ENCODE data around the gene ABHD16B. TPM values are rescaled to one million over a fixed set of nuclear protein-coding genes. Genes with fewer than 3 reads are reported as not detected.

The ABHD16B gene
- total and polyA plus RNA-seq, 2 donors (not counting 3 experiments of a cell fraction or from before 2014, with no cell fraction given), result not detected

GRCh38 chr20:63819224-63819921, 41.9 kb upstream of the ABHD16B start:
- Histone ChIP-seq H4K20me1 (replicated peaks; ENCODE audit: control insufficient read depth, extremely low read depth, insufficient read depth, low read length) (no peaks in the 10 kb centered on the region), H3K9ac (replicated peaks; ENCODE audit: extremely low read depth, insufficient read depth, low read length) (no peak overlapping the region), H3K4me1 (ENCODE audit: control insufficient read depth, extremely low read depth, insufficient read depth, low read length) (no peaks in the 10 kb centered on the region), H3K9me1 (replicated peaks; ENCODE audit: control insufficient read depth, extremely low read depth, insufficient read depth, low read length) (no peaks in the 10 kb centered on the region), H3K4me3 (replicated peaks in 1 of 3; ENCODE audit: insufficient read depth in 1 of 3, low read depth in 1 of 3, low read length in 3 of 3) (no peak overlapping the region), H2AFZ (ENCODE audit: low read depth, low read length) (no peak overlapping the region), H3K4me2 (ENCODE audit: insufficient read depth, low read length) (no peak overlapping the region), H3K79me2 (ENCODE audit: control insufficient read depth, insufficient read depth, low read length) (no peaks in the 10 kb centered on the region), H3K9me3 (replicated peaks; ENCODE audit: control insufficient read depth, insufficient read depth, low read length) (no peaks in the 10 kb centered on the region), H3K27ac (ENCODE audit: insufficient read depth, low read depth, low read length) (no peak overlapping the region), H3K36me3 (ENCODE audit: control insufficient read depth in 2 of 2, extremely low read depth in 1 of 2, insufficient read depth in 2 of 2, low read length in 2 of 2) (no peaks in the 10 kb centered on the region), H3K27me3 (ENCODE audit: control insufficient read depth in 2 of 2, insufficient read depth in 2 of 2, low read length in 2 of 2) (no peaks in the 10 kb centered on the region)
- DNase-seq (ENCODE audit: low read depth, low spot score) (peak; percentile 26), FAIRE-seq (no peak)
- intact Hi-C loops (cut with micrococcal nuclease), result no loop called here
- TF ChIP-seq, protein P1, sequence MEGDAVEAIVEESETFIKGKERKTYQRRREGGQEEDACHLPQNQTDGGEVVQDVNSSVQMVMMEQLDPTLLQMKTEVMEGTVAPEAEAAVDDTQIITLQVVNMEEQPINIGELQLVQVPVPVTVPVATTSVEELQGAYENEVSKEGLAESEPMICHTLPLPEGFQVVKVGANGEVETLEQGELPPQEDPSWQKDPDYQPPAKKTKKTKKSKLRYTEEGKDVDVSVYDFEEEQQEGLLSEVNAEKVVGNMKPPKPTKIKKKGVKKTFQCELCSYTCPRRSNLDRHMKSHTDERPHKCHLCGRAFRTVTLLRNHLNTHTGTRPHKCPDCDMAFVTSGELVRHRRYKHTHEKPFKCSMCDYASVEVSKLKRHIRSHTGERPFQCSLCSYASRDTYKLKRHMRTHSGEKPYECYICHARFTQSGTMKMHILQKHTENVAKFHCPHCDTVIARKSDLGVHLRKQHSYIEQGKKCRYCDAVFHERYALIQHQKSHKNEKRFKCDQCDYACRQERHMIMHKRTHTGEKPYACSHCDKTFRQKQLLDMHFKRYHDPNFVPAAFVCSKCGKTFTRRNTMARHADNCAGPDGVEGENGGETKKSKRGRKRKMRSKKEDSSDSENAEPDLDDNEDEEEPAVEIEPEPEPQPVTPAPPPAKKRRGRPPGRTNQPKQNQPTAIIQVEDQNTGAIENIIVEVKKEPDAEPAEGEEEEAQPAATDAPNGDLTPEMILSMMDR (IDR thresholded peaks at IDR 0.05; ENCODE audit: extremely low read depth in 1 of 2, insufficient read depth in 1 of 2, low read depth in 1 of 2, low read length in 2 of 2), result peak in 1 of 2 donors; percentile 31
- TF ChIP-seq POLR2AphosphoS5 (IDR thresholded peaks at IDR 0.05; ENCODE audit: insufficient read depth, low read depth, low read length), result no peak
- ChIA-PET POLR2A (no interaction called here), CTCF (interaction anchor here (1.0 to 2.1 kb wide), 4 partner anchors 34 to 78 kb away, joined by 3 to 9 read pairs (median 3); partner anchors contain the start of gene TPD52L2)
- dilution Hi-C loops (cut with MboI; ENCODE audit: extremely low pct_ligation_motif_present, low sequenced_read_pairs), result no loop called here
- no TSS peak for BruUV-seq (replicated peaks)

DNA sequence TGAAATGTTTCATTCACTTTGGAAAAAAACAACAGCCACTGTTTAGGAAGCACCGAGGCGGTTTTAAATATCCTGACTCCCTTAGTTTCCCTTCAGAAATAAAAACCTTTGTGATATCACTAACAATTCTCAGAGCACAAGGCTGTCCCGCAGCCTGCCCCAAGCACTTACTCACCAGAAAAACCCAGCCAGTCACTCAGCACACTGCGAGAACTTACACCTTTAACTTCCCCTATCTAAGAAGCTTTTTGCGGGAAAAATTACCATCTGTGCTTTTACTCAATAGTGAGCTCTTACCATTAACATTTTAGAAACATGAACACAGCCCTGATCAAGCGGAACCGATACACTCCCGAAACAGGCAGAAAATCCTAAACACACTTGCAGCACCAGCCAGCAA, 39.5 kb upstream of the ABHD16B start:
- FAIRE-seq (no peak), DNase-seq (ENCODE audit: low read depth, low spot score) (no peak)
- peaks cover 0 to 2% of the 10 kb centered on the region in 2 experiments for H3K27me3 ChIP-seq (ENCODE audit: control insufficient read depth in 2 of 2, insufficient read depth in 2 of 2, low read length in 2 of 2)
- no peak overlapping the region for H3K4me3 ChIP-seq (replicated peaks in 1 of 3; ENCODE audit: insufficient read depth in 1 of 3, low read depth in 1 of 3, low read length in 3 of 3)
- POLR2A ChIA-PET, result no interaction called here
- CTCF ChIA-PET, result interaction anchor here (1.0 kb wide), 1 partner anchor 23 kb away, joined by 3 read pairs; no protein-coding TSS in a partner anchor
- dilution Hi-C loops (cut with MboI; ENCODE audit: extremely low pct_ligation_motif_present, low sequenced_read_pairs) (no loop called here), intact Hi-C loops (cut with micrococcal nuclease) (no loop called here)
- no peak overlapping the region for H3K27ac ChIP-seq (ENCODE audit: insufficient read depth, low read depth, low read length)
- no peak overlapping the region for H2AFZ ChIP-seq (ENCODE audit: low read depth, low read length)
- H3K4me1 ChIP-seq (ENCODE audit: control insufficient read depth, extremely low read depth, insufficient read depth, low read length), result no peaks in the 10 kb centered on the region
- no peak overlapping the region for H3K4me2 ChIP-seq (ENCODE audit: insufficient read depth, low read length)
- no peaks in the 10 kb centered on the region for H3K9me3 ChIP-seq (replicated peaks; ENCODE audit: control insufficient read depth, insufficient read depth, low read length)
- no peak overlapping the region for H3K9ac ChIP-seq (replicated peaks; ENCODE audit: extremely low read depth, insufficient read depth, low read length)
- H3K36me3 ChIP-seq (ENCODE audit: control insufficient read depth in 2 of 2, extremely low read depth in 1 of 2, insufficient read depth in 2 of 2, low read length in 2 of 2), result no peaks in the 10 kb centered on the region
- no peaks in the 10 kb centered on the region for H4K20me1 ChIP-seq (replicated peaks; ENCODE audit: control insufficient read depth, extremely low read depth, insufficient read depth, low read length)
- TF ChIP-seq EZH2 (IDR thresholded peaks at IDR 0.05; ENCODE audit: borderline replicate concordance, low read depth, low read length, severe bottlenecking) (no peak), MAX (IDR thresholded peaks at IDR 0.05; ENCODE audit: insufficient read depth, insufficient read length) (no peak), MYC (IDR thresholded peaks at IDR 0.05; ENCODE audit: low read depth, low read length) (no peak), POLR2AphosphoS5 (IDR thresholded peaks at IDR 0.05; ENCODE audit: insufficient read depth, low read depth, low read length) (no peak), FOS (IDR thresholded peaks at IDR 0.05; ENCODE audit: borderline replicate concordance, insufficient read depth, low read length) (no peak)
- TF ChIP-seq, protein P1 (IDR thresholded peaks at IDR 0.05; ENCODE audit: extremely low read depth in 1 of 2, insufficient read depth in 1 of 2, low read depth in 1 of 2, low read length in 2 of 2), result no peak
- BruUV-seq (replicated peaks), result no TSS peak
- no peaks in the 10 kb centered on the region for H3K9me1 ChIP-seq (replicated peaks; ENCODE audit: control insufficient read depth, extremely low read depth, insufficient read depth, low read length)
- no peaks in the 10 kb centered on the region for H3K79me2 ChIP-seq (ENCODE audit: control insufficient read depth, insufficient read depth, low read length)

All from endothelial cell of umbilical vein (primary cell).